ENCODE measurements around the gene TEKT5. TPM values are rescaled to one million over a fixed set of nuclear protein-coding genes. Genes with fewer than 3 reads are reported as not detected.
A peak's percentile ranks its signal among the peaks of the same experiment; 100 is the strongest.

TEKT5 gene
- total and polyA plus RNA-seq, 2 donors (not counting 1 experiment from before 2014, with no cell fraction given) = 0.06 TPM; not detected in 1

DNA sequence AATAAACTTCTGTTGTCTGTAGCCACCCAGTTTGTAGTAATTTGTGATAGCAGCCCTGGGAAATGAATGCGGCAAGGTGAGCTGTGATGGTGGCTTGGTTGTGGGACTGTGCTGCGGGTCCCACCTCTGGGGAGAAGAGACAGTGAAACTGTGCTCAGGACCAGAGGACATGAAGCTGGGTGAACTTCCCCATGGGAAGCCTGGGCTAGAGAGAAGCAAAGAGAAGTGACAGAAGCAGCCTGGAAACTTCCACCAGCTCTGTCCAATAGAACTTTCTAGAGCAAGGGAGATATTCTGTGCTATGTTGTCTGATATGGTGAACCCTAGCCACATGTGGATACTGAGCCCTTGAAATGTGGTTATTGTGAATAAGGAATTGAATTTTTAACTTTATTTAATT lies 62.8 kb downstream of the TEKT5 start:
- H4K20me1 ChIP-seq (ENCODE audit: control insufficient read depth, extremely low read depth, insufficient read depth, low read length) = no peaks in the 10 kb centered on the region
- no peaks in the 10 kb centered on the region for H3K4me1 ChIP-seq (ENCODE audit: control insufficient read depth, extremely low read depth, insufficient read depth, low read length)
- no peak overlapping the region for H2AFZ ChIP-seq (ENCODE audit: low read length)
- DNase-seq (ENCODE audit: low read depth in 2 of 2) = no peak
- no peaks in the 10 kb centered on the region for H3K9me3 ChIP-seq (ENCODE audit: control insufficient read depth, insufficient read depth, low read depth, low read length)
- no peak overlapping the region for H3K4me3 ChIP-seq (replicated peaks in 1 of 4; ENCODE audit: control extremely low read depth in 1 of 4, insufficient read depth in 1 of 4, low read depth in 3 of 4, low read length in 4 of 4)
- no peaks in the 10 kb centered on the region for H3K27me3 ChIP-seq (ENCODE audit: control insufficient read depth, insufficient read depth, low read length)
- no peak overlapping the region for H3K4me2 ChIP-seq (ENCODE audit: extremely low read depth, insufficient read depth, low read length)
- H3K9ac ChIP-seq (ENCODE audit: insufficient read depth, low read length) = no peak overlapping the region
- no peaks in the 10 kb centered on the region for H3K79me2 ChIP-seq (ENCODE audit: control insufficient read depth, insufficient read depth, low read length)
- no peaks in the 10 kb centered on the region for H3K36me3 ChIP-seq (ENCODE audit: control insufficient read depth, insufficient read depth, low read length)
- H3K27ac ChIP-seq (ENCODE audit: insufficient read depth, low read length) = no peak overlapping the region
- no peak for TF ChIP-seq EZH2 (IDR thresholded peaks at IDR 0.05; ENCODE audit: low read length, missing control alignments)
- TF ChIP-seq, protein P1, sequence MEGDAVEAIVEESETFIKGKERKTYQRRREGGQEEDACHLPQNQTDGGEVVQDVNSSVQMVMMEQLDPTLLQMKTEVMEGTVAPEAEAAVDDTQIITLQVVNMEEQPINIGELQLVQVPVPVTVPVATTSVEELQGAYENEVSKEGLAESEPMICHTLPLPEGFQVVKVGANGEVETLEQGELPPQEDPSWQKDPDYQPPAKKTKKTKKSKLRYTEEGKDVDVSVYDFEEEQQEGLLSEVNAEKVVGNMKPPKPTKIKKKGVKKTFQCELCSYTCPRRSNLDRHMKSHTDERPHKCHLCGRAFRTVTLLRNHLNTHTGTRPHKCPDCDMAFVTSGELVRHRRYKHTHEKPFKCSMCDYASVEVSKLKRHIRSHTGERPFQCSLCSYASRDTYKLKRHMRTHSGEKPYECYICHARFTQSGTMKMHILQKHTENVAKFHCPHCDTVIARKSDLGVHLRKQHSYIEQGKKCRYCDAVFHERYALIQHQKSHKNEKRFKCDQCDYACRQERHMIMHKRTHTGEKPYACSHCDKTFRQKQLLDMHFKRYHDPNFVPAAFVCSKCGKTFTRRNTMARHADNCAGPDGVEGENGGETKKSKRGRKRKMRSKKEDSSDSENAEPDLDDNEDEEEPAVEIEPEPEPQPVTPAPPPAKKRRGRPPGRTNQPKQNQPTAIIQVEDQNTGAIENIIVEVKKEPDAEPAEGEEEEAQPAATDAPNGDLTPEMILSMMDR (conservative IDR thresholded peaks at IDR 0.05 in 1 of 2, IDR thresholded peaks at IDR 0.05 in 1 of 2; ENCODE audit: low read depth in 1 of 2, low read length in 2 of 2) = no peak

DNA sequence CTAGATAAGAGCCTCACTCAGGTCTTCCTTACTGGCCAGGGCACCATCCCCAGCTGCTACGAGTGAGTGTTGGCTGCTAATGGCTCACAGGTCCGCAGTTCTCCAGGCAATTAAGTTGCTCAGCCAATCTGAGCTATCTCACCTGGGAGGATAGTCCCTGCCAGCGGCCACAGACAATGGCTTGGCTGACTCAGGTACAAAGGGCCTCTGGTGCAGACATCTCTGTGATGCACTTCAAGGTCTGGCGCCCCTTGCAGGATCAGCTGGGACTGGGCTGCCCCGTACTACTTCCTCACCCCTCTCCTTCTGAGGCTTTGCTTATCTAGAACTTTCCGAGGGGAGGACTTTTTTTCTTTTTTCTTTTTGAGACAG lies 65.2 kb downstream of the TEKT5 start:
- H3K36me3 ChIP-seq (ENCODE audit: control insufficient read depth, insufficient read depth, low read length) = no peaks in the 10 kb centered on the region
- TF ChIP-seq EZH2 (IDR thresholded peaks at IDR 0.05; ENCODE audit: low read length, missing control alignments) = no peak
- TF ChIP-seq, protein P1 (conservative IDR thresholded peaks at IDR 0.05 in 1 of 2, IDR thresholded peaks at IDR 0.05 in 1 of 2; ENCODE audit: low read depth in 1 of 2, low read length in 2 of 2) = no peak
- no peaks in the 10 kb centered on the region for H3K79me2 ChIP-seq (ENCODE audit: control insufficient read depth, insufficient read depth, low read length)
- no peak overlapping the region for H3K9ac ChIP-seq (ENCODE audit: insufficient read depth, low read length)
- no peak overlapping the region for H3K4me3 ChIP-seq (replicated peaks in 1 of 4; ENCODE audit: control extremely low read depth in 1 of 4, insufficient read depth in 1 of 4, low read depth in 3 of 4, low read length in 4 of 4)
- no peak overlapping the region for H3K27ac ChIP-seq (ENCODE audit: insufficient read depth, low read length)
- DNase-seq (ENCODE audit: low read depth in 2 of 2) = no peak
- no peaks in the 10 kb centered on the region for H3K27me3 ChIP-seq (ENCODE audit: control insufficient read depth, insufficient read depth, low read length)
- H2AFZ ChIP-seq (ENCODE audit: low read length) = no peak overlapping the region
- no peak overlapping the region for H3K4me2 ChIP-seq (ENCODE audit: extremely low read depth, insufficient read depth, low read length)
- H3K4me1 ChIP-seq (ENCODE audit: control insufficient read depth, extremely low read depth, insufficient read depth, low read length) = no peaks in the 10 kb centered on the region
- no peaks in the 10 kb centered on the region for H4K20me1 ChIP-seq (ENCODE audit: control insufficient read depth, extremely low read depth, insufficient read depth, low read length)
- no peaks in the 10 kb centered on the region for H3K9me3 ChIP-seq (ENCODE audit: control insufficient read depth, insufficient read depth, low read depth, low read length)

DNA sequence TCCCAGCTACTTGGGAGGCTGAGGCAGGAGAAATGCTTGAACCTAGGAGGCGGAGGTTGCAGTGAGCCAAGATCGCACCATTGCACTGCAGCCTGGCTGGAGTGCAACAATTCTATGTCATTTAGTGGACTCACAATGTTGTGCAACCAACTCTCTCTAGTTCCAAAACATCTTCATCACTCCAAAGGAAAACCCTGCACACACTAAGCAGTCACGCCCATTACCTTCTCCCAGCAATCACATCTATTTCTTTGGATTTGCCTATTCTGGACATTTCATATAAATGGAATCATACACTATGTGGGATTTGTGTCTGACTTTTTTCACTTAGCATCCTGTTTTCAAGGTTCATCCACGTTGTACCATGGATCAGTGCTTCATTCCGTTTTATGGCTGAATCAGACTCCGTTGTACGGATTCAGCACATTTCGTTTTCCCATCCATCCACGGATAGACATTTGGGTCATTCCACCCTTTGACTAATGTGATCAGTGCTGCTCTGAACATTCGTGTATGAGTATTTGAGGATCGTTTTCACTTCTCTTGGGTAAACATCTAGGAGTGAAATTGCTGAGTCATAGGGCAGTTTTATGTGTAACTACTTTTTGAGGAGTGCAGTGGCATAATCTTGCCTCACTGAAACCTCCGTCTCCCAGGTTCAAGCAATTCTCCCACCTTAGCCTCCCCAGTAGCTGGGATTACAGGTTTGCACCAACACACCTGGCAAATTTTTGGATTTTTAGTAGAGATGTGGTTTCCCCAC lies 69.0 kb downstream of the TEKT5 start:
- Histone ChIP-seq H3K36me3 (ENCODE audit: control insufficient read depth, insufficient read depth, low read length) (no peaks in the 10 kb centered on the region), H3K4me3 (replicated peaks in 1 of 4; ENCODE audit: control extremely low read depth in 1 of 4, insufficient read depth in 1 of 4, low read depth in 3 of 4, low read length in 4 of 4) (no peak overlapping the region), H2AFZ (ENCODE audit: low read length) (no peak overlapping the region), H3K4me1 (ENCODE audit: control insufficient read depth, extremely low read depth, insufficient read depth, low read length) (no peaks in the 10 kb centered on the region), H4K20me1 (ENCODE audit: control insufficient read depth, extremely low read depth, insufficient read depth, low read length) (no peaks in the 10 kb centered on the region), H3K9ac (ENCODE audit: insufficient read depth, low read length) (no peak overlapping the region), H3K9me3 (ENCODE audit: control insufficient read depth, insufficient read depth, low read depth, low read length) (no peaks in the 10 kb centered on the region), H3K79me2 (ENCODE audit: control insufficient read depth, insufficient read depth, low read length) (no peaks in the 10 kb centered on the region), H3K27me3 (ENCODE audit: control insufficient read depth, insufficient read depth, low read length) (no peaks in the 10 kb centered on the region), H3K27ac (ENCODE audit: insufficient read depth, low read length) (no peak overlapping the region), H3K4me2 (ENCODE audit: extremely low read depth, insufficient read depth, low read length) (no peak overlapping the region)
- peak; percentile 17 to 51 for DNase-seq (ENCODE audit: low read depth in 2 of 2)
- TF ChIP-seq, protein P1 (conservative IDR thresholded peaks at IDR 0.05 in 1 of 2, IDR thresholded peaks at IDR 0.05 in 1 of 2; ENCODE audit: low read depth in 1 of 2, low read length in 2 of 2) = no peak

Data from fibroblast of lung (primary cell).